T-helper 2 cell treated with Interferon-gamma antibody and Interleukin-4, amounts not matched to agents 100 ng/mL and 5 ng/mL, for 36 hours (primary cell): Measurements from ENCODE around the gene SH2D3A. TPM values are rescaled to one million over a fixed set of nuclear protein-coding genes. Genes with fewer than 3 reads are reported as not detected.
"Not testable (repeated sequence)": the region's sequence is repeated elsewhere in the genome, so short reads cannot be mapped to it uniquely, and the experiment has no call there.

ENCODE experiments used
- intact Hi-C: fragments of 100-400 bp; cut with micrococcal nuclease; formaldehyde crosslinking; loops from one replicate; pipeline ENCODE4 v1.15.1; 2023
- total RNA-seq: library from RNA; stranded (reverse); gene quantifications from 2 replicates; pipeline ENCODE4 v1.2.3, GENCODE V29; 2022

The SH2D3A gene
- total RNA-seq, 1 donor from 2014 or later = 21.0 TPM

- intact Hi-C loops = no loop called here
Measured at GRCh38 chr19:6711078-6711361, 56.2 kb downstream of the SH2D3A start.

GRCh38 chr19:6710273-6711077 lies 56.8 kb downstream of the SH2D3A start:
- intact Hi-C loops = no loop called here

- intact Hi-C loops = no loop called here
Measured at GRCh38 chr19:6709549-6709948, 57.7 kb downstream of the SH2D3A start.

GRCh38 chr19:6708913-6709312 lies 58.3 kb downstream of the SH2D3A start:
- intact Hi-C loops = not testable (repeated sequence)

- intact Hi-C loops = no loop called here
Measured at GRCh38 chr19:6708346-6708745, 58.9 kb downstream of the SH2D3A start.

GRCh38 chr19:6707658-6708018 lies 59.6 kb downstream of the SH2D3A start:
- intact Hi-C loops = no loop called here

GRCh38 chr19:6707011-6707657 lies 60.1 kb downstream of the SH2D3A start:
- intact Hi-C loops = no loop called here

GRCh38 chr19:6706633-6706958 lies 60.6 kb downstream of the SH2D3A start:
- intact Hi-C loops = no loop called here

GRCh38 chr19:6705931-6706632 lies 61.2 kb downstream of the SH2D3A start:
- intact Hi-C loops = no loop called here

Other genes starting within 250 kb of the SH2D3A start
- 1.6 and 2.0 TPM in 2 replicates for gene TNFSF9, start 236.4 kb downstream of the SH2D3A start, total RNA-seq
- gene CD70, start 176.3 kb downstream of the SH2D3A start, total RNA-seq = 30.1 and 32.8 TPM in 2 replicates
- 30.7 TPM in 2 replicates for gene TNFSF14, start 97.3 kb downstream of the SH2D3A start, total RNA-seq
- gene C3, start 46.8 kb downstream of the SH2D3A start, total RNA-seq = 0.59 and 0.66 TPM in 2 replicates
- 66.1 and 72.4 TPM in 2 replicates for gene GPR108, start 29.9 kb downstream of the SH2D3A start, total RNA-seq
- gene TRIP10, start 27.8 kb downstream of the SH2D3A start, total RNA-seq = 13.7 TPM in 2 replicates
- 108 and 114 TPM in 2 replicates for gene VAV1, start 5.3 kb upstream of the SH2D3A start, total RNA-seq
- gene ADGRE1, start 120.1 kb upstream of the SH2D3A start, total RNA-seq = 1.8 and 2.0 TPM in 2 replicates